KMS-11 (cell line): ENCODE measurements around the gene NANOG.
"Not testable (repeated sequence)": the region's sequence is repeated elsewhere in the genome, so short reads cannot be mapped to it uniquely, and the experiment has no call there.

Experiments
- H2AFZ ChIP-seq: fragments of 200-600 bp; sonication (generic); 2 replicates; pipeline ENCODE4 v1.6.1; 2016; ENCODE audit warnings: antibody characterized with exemption, mixed run types, low read depth
- H3K27ac ChIP-seq: fragments of 200-600 bp; sonication (generic); 2 replicates; pipeline ENCODE4 v1.6.1; 2016; ENCODE audit warnings: mild to moderate bottlenecking, mixed run types
- H3K27me3 ChIP-seq: fragments of 200-600 bp; sonication (generic); 2 replicates; pipeline ENCODE4 v1.6.1; 2017; ENCODE audit warnings: mild to moderate bottlenecking, low read depth, mixed run types, moderate library complexity; ENCODE audit not compliant: insufficient read depth
- H3K36me3 ChIP-seq: fragments of 200-600 bp; sonication (generic); 2 replicates; pipeline ENCODE4 v1.6.1; 2017; ENCODE audit warnings: mild to moderate bottlenecking, mixed run types; ENCODE audit not compliant: insufficient read depth
- H3K4me1 ChIP-seq: fragments of 200-600 bp; sonication (generic); 2 replicates; pipeline ENCODE4 v1.6.1; 2016; ENCODE audit warnings: mild to moderate bottlenecking, low read depth, mixed run types; ENCODE audit not compliant: poor library complexity, severe bottlenecking
- H3K4me2 ChIP-seq: fragments of 200-600 bp; sonication (generic); 2 replicates; pipeline ENCODE4 v1.7.0; 2016; ENCODE audit warnings: mild to moderate bottlenecking, mixed run types
- H3K4me3 ChIP-seq: fragments of 200-600 bp; sonication (generic); IDR thresholded peaks from 2 replicates; pipeline ENCODE4 v1.6.1; 2017; ENCODE audit warnings: low read depth, low read length, mixed read lengths; ENCODE audit not compliant: insufficient read depth
- H3K79me2 ChIP-seq: fragments of 200-600 bp; sonication (generic); 2 replicates; pipeline ENCODE4 v1.6.1; 2016; ENCODE audit warnings: low read depth, mixed run types; ENCODE audit not compliant: insufficient read depth
- H3K9ac ChIP-seq: fragments of 200-600 bp; sonication (generic); 2 replicates; pipeline ENCODE4 v1.6.1; 2016; ENCODE audit warnings: mild to moderate bottlenecking, mixed run types
- H4K20me1 ChIP-seq: fragments of 200-600 bp; sonication (generic); 2 replicates; pipeline ENCODE4 v1.6.1; 2016; ENCODE audit warnings: mild to moderate bottlenecking, mixed run types; ENCODE audit not compliant: insufficient read depth
- TF ChIP-seq, protein P1 (sequence below): fragments of 200-600 bp; sonication (generic); conservative IDR thresholded peaks from 2 replicates; pipeline ENCODE4 v1.6.1; 2017; ENCODE audit warnings: low read depth, mild to moderate bottlenecking, antibody characterized with exemption, low read length, moderate library complexity, mixed read lengths

The NANOG gene

DNA sequence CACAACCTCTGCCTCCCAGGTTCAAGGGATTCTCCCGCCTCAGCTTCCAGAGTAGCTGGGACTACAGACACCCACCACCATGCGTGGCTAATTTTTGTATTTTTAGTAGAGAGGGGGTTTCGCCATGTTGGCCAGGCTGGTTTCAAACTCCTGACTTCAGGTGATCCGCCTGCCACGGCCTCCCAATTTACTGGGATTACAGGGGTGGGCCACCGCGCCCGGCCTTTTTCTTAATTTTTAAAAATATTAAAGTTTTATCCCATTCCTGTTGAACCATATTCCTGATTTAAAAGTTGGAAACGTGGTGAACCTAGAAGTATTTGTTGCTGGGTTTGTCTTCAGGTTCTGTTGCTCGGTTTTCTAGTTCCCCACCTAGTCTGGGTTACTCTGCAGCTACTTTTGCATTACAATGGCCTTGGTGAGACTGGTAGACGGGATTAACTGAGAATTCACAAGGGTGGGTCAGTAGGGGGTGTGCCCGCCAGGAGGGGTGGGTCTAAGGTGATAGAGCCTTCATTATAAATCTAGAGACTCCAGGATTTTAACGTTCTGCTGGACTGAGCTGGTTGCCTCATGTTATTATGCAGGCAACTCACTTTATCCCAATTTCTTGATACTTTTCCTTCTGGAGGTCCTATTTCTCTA is at the start of gene NANOG:
TSS of gene NANOG (plus strand) at position 519 of the 645 bp plus-strand sequence. CDS start 213 bp downstream, outside the sequence.
- H3K4me1 ChIP-seq, H3K79me2 ChIP-seq, H2AFZ ChIP-seq, H4K20me1 ChIP-seq, H3K9ac ChIP-seq, H3K4me2 ChIP-seq, H3K36me3 ChIP-seq, H3K4me3 ChIP-seq, H3K27me3 ChIP-seq, H3K27ac ChIP-seq: not testable (repeated sequence)

- H3K27ac ChIP-seq = no peak within 1 kb of the TSS
- H3K4me3 ChIP-seq = no peak within 1 kb of the TSS
- H2AFZ ChIP-seq = no peak within 1 kb of the TSS
- H3K36me3 ChIP-seq = no peaks in the 10 kb centered on the region
- H3K9ac ChIP-seq = no peak within 1 kb of the TSS
- H3K4me2 ChIP-seq = no peak within 1 kb of the TSS
- H3K79me2 ChIP-seq = no peaks in the 10 kb centered on the region
- H3K4me1 ChIP-seq = no peaks in the 10 kb centered on the region
- H4K20me1 ChIP-seq = no peaks in the 10 kb centered on the region
- no peaks in the 10 kb centered on the region for H3K27me3 ChIP-seq
- TF ChIP-seq, protein P1, sequence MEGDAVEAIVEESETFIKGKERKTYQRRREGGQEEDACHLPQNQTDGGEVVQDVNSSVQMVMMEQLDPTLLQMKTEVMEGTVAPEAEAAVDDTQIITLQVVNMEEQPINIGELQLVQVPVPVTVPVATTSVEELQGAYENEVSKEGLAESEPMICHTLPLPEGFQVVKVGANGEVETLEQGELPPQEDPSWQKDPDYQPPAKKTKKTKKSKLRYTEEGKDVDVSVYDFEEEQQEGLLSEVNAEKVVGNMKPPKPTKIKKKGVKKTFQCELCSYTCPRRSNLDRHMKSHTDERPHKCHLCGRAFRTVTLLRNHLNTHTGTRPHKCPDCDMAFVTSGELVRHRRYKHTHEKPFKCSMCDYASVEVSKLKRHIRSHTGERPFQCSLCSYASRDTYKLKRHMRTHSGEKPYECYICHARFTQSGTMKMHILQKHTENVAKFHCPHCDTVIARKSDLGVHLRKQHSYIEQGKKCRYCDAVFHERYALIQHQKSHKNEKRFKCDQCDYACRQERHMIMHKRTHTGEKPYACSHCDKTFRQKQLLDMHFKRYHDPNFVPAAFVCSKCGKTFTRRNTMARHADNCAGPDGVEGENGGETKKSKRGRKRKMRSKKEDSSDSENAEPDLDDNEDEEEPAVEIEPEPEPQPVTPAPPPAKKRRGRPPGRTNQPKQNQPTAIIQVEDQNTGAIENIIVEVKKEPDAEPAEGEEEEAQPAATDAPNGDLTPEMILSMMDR = no peak
Observed at GRCh38 chr12:7747246-7747645, 42.0 kb upstream of the NANOG start, which contains the start of gene CLEC4C. Gene CLEC4C (minus strand): TSS chr12:7747375. CDS start chr12:7747348, 27 bp downstream.

DNA sequence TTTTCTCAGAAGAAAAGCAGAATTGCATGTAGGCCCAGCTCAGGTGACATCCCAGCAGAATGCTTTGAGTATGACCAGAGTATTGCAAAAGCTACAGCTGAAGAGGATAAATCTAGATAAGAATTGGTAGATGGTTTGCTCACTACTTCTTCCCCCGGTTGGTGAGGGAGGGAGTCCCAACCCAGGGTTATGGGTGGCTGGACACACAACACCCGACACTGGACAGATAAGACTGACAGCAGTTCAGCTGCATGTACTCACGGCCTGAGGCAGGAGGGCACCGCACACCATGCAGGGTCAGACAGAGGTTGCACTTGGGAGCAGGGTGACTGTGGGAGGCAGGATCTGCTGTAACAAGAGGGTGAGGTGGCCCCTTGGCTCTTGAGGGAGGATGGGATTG is 40.4 kb upstream of the NANOG start:
- no peak overlapping the region for H3K4me2 ChIP-seq

GRCh38 chr12:7749442-7749841 is 39.8 kb upstream of the NANOG start:
- TF ChIP-seq, protein P1 = no peak
- Histone ChIP-seq H3K4me3 (no peak overlapping the region), H3K27ac (no peak overlapping the region), H3K4me1 (no peaks in the 10 kb centered on the region), H3K79me2 (no peaks in the 10 kb centered on the region), H3K4me2 (no peak overlapping the region), H3K27me3 (no peaks in the 10 kb centered on the region), H4K20me1 (no peaks in the 10 kb centered on the region), H2AFZ (no peak overlapping the region), H3K36me3 (no peaks in the 10 kb centered on the region), H3K9ac (no peak overlapping the region)

More for the DNA sequence above, 40.4 kb upstream of the NANOG start:
- no peak overlapping the region for H3K4me3 ChIP-seq
- H3K27ac ChIP-seq = no peak overlapping the region
- no peaks in the 10 kb centered on the region for H3K36me3 ChIP-seq
- H3K79me2 ChIP-seq = no peaks in the 10 kb centered on the region
- H3K4me1 ChIP-seq = no peaks in the 10 kb centered on the region
- H4K20me1 ChIP-seq = no peaks in the 10 kb centered on the region
- H3K9ac ChIP-seq = no peak overlapping the region
- TF ChIP-seq, protein P1 = no peak
- H3K27me3 ChIP-seq = no peaks in the 10 kb centered on the region
- H2AFZ ChIP-seq = no peak overlapping the region

DNA sequence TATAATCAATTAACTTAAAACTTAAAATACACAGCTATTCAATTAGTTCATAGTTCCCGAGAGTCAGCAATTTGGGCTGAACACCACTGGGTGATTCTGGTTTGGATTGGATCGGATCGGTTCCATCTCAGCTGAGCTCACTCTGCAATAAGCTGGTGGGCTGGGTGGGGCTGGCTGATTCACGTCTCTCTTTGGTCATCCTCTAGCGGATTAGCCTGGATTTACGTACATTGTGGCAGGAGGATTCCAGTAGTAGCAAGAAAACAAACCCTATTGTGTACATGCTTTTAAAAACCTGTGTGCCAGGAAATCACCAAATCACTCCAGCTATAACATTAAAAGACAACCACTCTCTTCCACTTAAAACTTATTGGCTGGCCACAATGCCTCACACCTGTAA is 38.9 kb upstream of the NANOG start:
- TF ChIP-seq, protein P1 = no peak
- Histone ChIP-seq H3K4me2 (no peak overlapping the region), H2AFZ (no peak overlapping the region)

More for the DNA sequence above, 38.9 kb upstream of the NANOG start:
- Histone ChIP-seq H3K27ac (no peak overlapping the region), H3K27me3 (no peaks in the 10 kb centered on the region), H4K20me1 (no peaks in the 10 kb centered on the region), H3K79me2 (no peaks in the 10 kb centered on the region), H3K4me3 (no peak overlapping the region), H3K4me1 (no peaks in the 10 kb centered on the region), H3K9ac (no peak overlapping the region), H3K36me3 (no peaks in the 10 kb centered on the region)
